Cardiac ventricle fibroblast (primary cell): ENCODE results near the gene ZNF780A. TPM values are rescaled to one million over a fixed set of nuclear protein-coding genes. Genes with fewer than 3 reads are reported as not detected.

Experiments used
- total RNA-seq: library from RNA; depleted of rRNA; stranded (reverse); fragments of >200 nt; gene quantifications from 2 replicates; pipeline ENCODE4 v1.2.3, GENCODE V29; 2015

ZNF780A gene
- 9.7 and 19.2 TPM in 2 replicates for total RNA-seq

DNA sequence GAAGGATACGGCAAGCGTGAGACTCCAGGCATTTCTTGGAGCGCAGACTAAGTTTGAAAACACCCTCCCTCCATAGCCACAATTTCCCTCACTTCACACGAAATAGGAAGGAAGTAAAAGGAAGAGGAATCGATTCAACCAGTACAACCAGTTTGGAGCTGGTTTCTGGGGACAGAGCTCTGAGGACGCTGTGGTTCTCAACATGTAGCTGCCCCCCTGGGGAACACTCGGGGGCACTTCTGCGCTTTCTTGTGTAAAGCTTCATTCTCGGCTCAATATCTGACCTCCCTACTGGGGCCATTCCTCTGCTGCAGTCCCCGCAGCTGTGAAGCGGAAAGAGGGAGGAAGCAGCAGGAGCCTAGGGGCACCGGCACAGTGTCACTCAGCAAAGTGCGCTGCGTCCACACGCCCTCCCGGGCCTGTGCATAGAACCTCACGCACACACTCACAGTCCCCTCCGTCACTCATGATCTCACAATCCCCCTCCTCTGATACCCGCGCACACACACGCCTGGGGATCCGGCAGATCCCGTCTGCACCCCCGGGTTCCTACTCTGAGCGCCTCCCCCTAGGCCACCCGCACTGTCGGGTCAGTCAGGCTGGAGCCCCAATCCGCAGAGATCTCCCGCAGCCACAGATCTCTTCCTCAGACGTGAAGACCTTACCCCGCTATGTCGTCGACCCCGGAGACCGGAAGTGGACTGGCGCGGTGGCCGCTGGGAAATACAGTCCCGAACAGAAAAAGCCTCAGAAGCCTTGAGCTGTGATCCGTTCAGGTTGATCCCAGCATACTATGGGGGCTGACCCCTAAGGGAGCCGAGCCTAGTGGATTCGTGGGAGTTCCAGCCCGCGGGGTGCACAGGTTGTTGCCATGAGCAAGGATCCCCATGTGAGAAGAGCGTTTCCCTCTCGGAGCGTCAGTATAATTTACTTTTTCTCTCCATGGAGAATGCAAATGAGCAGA is at the start of gene ZNF780A:
ZNF780A (minus strand) TSS at position 703 of the 964 bp plus-strand sequence. CDS start 6,190 bp downstream, outside the sequence.

DNA sequence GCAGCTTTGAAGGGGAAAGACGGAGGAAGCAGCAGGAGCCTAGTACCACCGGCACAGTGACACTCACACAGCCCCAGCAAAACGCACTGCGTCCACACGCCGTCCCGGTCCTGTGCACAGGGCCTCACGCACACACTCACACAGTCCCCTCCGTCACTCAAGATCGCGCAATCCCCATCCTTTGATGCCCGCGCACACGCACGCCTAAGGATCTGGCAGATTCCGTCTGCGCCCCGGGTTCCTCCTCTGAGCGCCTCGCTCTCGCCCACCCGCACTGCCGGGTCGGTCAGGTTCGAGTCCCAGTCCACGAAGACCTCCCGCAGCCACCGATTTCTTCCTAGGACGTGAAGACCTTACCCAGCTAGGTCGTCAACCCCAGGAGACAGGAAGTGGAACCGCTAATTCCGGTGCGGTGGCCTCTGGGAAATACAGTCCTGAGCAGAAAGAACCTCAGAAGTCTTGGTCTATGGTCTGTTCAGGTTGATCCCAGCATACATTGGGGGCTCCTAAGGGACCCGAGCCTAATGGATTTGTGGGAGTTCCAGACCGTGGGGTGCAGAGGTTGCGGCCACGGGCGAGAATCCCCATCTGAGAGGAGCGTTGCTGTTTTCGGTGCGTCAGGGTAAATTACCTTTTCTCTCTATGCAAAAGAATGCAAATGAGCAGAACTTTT is 34.8 kb downstream of the ZNF780A start, which contains the start of gene ZNF780B:
ZNF780B (minus strand) TSS at position 400 of the 673 bp plus-strand sequence. CDS start 5,899 bp downstream, outside the sequence.

Other genes with a start within 250 kb of the ZNF780A start
- gene FBL, start 244.6 kb downstream of the ZNF780A start, total RNA-seq, result 124 and 129 TPM in 2 replicates
- gene FCGBP, start 156.3 kb downstream of the ZNF780A start, total RNA-seq, result 4.6 and 4.9 TPM in 2 replicates
- 60.5 and 65.0 TPM in 2 replicates for gene PSMC4, start 119.8 kb downstream of the ZNF780A start, total RNA-seq
- gene ZNF546, start 93.9 kb downstream of the ZNF780A start, total RNA-seq, result 3.2 and 9.4 TPM in 2 replicates
- gene ZNF780B, start 34.7 kb downstream of the ZNF780A start, total RNA-seq, result 5.6 and 12.3 TPM in 2 replicates
- 2.8 and 5.2 TPM in 2 replicates for gene MAP3K10, start 100.5 kb upstream of the ZNF780A start, total RNA-seq
- not detected in 2 replicates for gene TTC9B, start 127.4 kb upstream of the ZNF780A start, total RNA-seq
- 0.39 and 0.56 TPM in 2 replicates for gene CCNP, start 135.7 kb upstream of the ZNF780A start, total RNA-seq
- 63.9 and 67.7 TPM in 2 replicates for gene AKT2, start 194.4 kb upstream of the ZNF780A start, total RNA-seq